Measurements from ENCODE around the gene TPCN2. TPM values are rescaled to one million over a fixed set of nuclear protein-coding genes. Genes with fewer than 3 reads are reported as not detected.

The TPCN2 gene
- total RNA-seq (2012; rRNA removed) (3.1 and 3.4 TPM in 2 replicates), polyA plus RNA-seq (2012; rRNA removed) (6.9 and 8.0 TPM in 2 replicates), Bru-seq, nascent RNA (percentile 63 among the genes with signal in this experiment), BruChase-seq, experiment 1, labeled RNA remaining after a 6-hour chase (percentile 72 among the genes with signal in this experiment), BruChase-seq, experiment 2, labeled RNA remaining after a 2-hour chase (percentile 82 among the genes with signal in this experiment)
- 5.9 and 7.4 TPM in 2 replicates for polyA plus RNA-seq (2012; cell fraction: cytosol; rRNA removed)
- polyA plus RNA-seq (2012; cell fraction: nucleus; rRNA removed; ENCODE audit: low replicate concordance): 41.5 and 56.5 TPM in 2 replicates
- long read RNA-seq, transcript TPCN2-201 (25 exons, 2,931 nt): major isoform, 9 of 28 reads
- long read RNA-seq, partial matches to known transcripts: 3 of 28 reads
- long read RNA-seq, other reads (novel, unspliced or antisense): 16 of 28 reads

DNA sequence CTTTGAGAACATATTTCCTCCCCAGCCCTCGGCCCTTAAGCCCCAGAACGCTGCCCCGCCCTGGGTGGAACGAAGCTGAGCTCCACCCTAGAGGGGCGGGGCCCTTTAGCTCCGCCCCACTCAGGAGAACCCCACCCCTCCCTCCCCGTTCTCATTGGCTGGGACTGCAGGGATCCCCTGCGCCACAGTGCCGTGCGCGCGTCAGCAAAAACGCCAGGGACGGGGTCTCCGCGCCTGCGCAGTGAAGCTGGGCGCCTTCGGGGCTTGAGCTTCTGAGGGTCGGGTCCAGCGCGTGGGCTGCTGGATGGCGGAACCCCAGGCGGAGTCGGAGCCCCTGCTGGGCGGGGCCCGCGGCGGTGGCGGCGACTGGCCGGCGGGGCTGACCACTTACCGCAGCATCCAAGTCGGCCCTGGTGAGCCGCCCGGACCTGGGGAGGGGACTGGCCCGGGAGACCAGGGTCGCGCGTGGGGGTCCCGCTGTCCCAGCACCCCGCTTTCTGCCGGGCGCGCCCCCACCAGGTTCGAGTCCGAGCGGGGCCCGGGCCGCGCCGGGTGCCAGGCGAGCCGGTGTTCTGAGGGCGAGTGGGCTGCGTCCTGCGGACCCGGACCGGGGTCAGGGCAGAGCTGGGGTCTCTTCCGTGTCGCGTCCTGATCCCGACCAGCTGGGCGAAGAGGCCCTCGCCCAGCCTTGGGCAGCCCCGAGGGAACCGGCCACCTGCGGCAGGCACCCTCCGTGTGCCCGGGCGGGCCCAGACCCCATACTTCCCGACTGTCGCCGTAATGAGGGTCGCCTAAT lies at the start of gene TPCN2:
TSS of gene TPCN2 (plus strand) at position 239 of the 796 bp plus-strand sequence. CDS start at position 305, 66 bp downstream.
- intact Hi-C loops (cut with micrococcal nuclease): no loop called here
- ChIA-PET CTCF (no interaction called here), POLR2A (ENCODE audit: unreplicated experiment) (interaction anchor here (0.5 to 1.3 kb wide), 3 partner anchors 38 to 448 kb away, joined by 4 to 11 read pairs (median 7); no protein-coding TSS in a partner anchor)
- H3K14ac ChIP-seq (replicated peaks; ENCODE audit: low read depth, low read length): peak within 1 kb of the TSS; percentile 91
- ATAC-seq (ENCODE audit: low read depth) (peak; percentile 96), DNase-seq (peak; percentile 96)
- H3K27me3 ChIP-seq (ENCODE audit: control insufficient read depth, insufficient read depth, low read length): no peaks in the 10 kb centered on the region
- peak within 1 kb of the TSS; percentile 20; the same call in 1 of the 2 replicates for H3K18ac ChIP-seq (ENCODE audit: low read depth, low read length)
- peaks cover 9 to 55% of the 10 kb centered on the region in 2 experiments for H3K79me1 ChIP-seq (ENCODE audit: low read depth in 1 of 2, low read length in 2 of 2)
- peak within 1 kb of the TSS; percentile 71 for H3K4ac ChIP-seq (ENCODE audit: low read depth, low read length)
- peak within 1 kb of the TSS; percentile 59 to 85 for H4K8ac ChIP-seq (ENCODE audit: low read depth in 2 of 2, low read length in 2 of 2)
- H2AFZ ChIP-seq (replicated peaks; ENCODE audit: low read length, poor library complexity): peak within 1 kb of the TSS; percentile 99
- in situ Hi-C loops (cut with MboI; ENCODE audit: low sequenced_read_pairs): no loop called here
- WGBS, 2 experiments (ENCODE audit: extremely low coverage in 2 of 2, insufficient read length in 1 of 2): 0% methylated on average over 44 of the region's 76 CpGs; no CpG with 5 or more reads in 1 of the 2 experiments
- H2BK120ac ChIP-seq (ENCODE audit: low read depth, low read length): peak within 1 kb of the TSS; percentile 50; the same call in 1 of the 2 replicates
- peak within 1 kb of the TSS; percentile 54 for H3K56ac ChIP-seq (ENCODE audit: extremely low read depth, insufficient read depth, low read length)
- H3K4me3 ChIP-seq (ENCODE audit: insufficient read depth, low read depth, low read length): peak within 1 kb of the TSS; percentile 60
- 0 out of 2 replicates have a peak within 1 kb of the TSS, but pooled peaks have one; percentile 8 for H2BK20ac ChIP-seq (ENCODE audit: low read depth, low read length)
- H3K23ac ChIP-seq (ENCODE audit: low read depth, low read length): peak within 1 kb of the TSS; percentile 90
- peak within 1 kb of the TSS; percentile 84 for H4K91ac ChIP-seq (ENCODE audit: insufficient read depth, low read depth, low read length)
- H2BK5ac ChIP-seq (ENCODE audit: low read depth, low read length, poor library complexity, severe bottlenecking): peak within 1 kb of the TSS; percentile 71
- dilution Hi-C loops (cut with HindIII; ENCODE audit: low sequenced_read_pairs, unreplicated experiment): no loop called here
- BruUV-seq (replicated peaks): no TSS peak
- H4K5ac ChIP-seq (ENCODE audit: low read depth, low read length): peak within 1 kb of the TSS; percentile 75
- H2BK15ac ChIP-seq (ENCODE audit: low read depth, low read length): no peak within 1 kb of the TSS; the same call in 2 of the 3 replicates
- H4K20me1 ChIP-seq (ENCODE audit: insufficient read depth, low read length): peaks cover 20% of the 10 kb centered on the region
- peaks cover 3% of the 10 kb centered on the region; the same call in 1 of the 2 replicates for H3K36me3 ChIP-seq (ENCODE audit: control insufficient read depth, insufficient read depth, low read length)
- H3K27ac ChIP-seq (ENCODE audit: insufficient read depth, low read length): peak within 1 kb of the TSS; percentile 53
- H3K9ac ChIP-seq (ENCODE audit: low read depth, low read length): peak within 1 kb of the TSS; percentile 89
- peaks cover 7% of the 10 kb centered on the region; the same call in 1 of the 2 replicates for H3K9me1 ChIP-seq (ENCODE audit: insufficient read depth, low read length)
- peaks cover 13% of the 10 kb centered on the region for H3K4me1 ChIP-seq (ENCODE audit: control insufficient read depth, insufficient read depth, low read length)
- peak within 1 kb of the TSS; percentile 83 for H2AK5ac ChIP-seq (ENCODE audit: low read depth, low read length)
- H3K4me2 ChIP-seq (ENCODE audit: low read depth, low read length): peak within 1 kb of the TSS; percentile 95
- H3K9me3 ChIP-seq (ENCODE audit: control insufficient read depth, insufficient read depth, low read length): no peaks in the 10 kb centered on the region
- H2AK9ac ChIP-seq (replicated peaks; ENCODE audit: low read depth, low read length, poor library complexity): peak within 1 kb of the TSS; percentile 90
- TF ChIP-seq CHD1 (IDR thresholded peaks at IDR 0.05; ENCODE audit: low read depth, low read length): no peak
- TF ChIP-seq RFX5 (IDR thresholded peaks at IDR 0.05; ENCODE audit: low read depth, low read length): no peak
- TF ChIP-seq CEBPB (IDR thresholded peaks at IDR 0.05; ENCODE audit: low read depth, low read length): no peak
- TF ChIP-seq USF2 (IDR thresholded peaks at IDR 0.05; ENCODE audit: low read depth, low read length): no peak
- TF ChIP-seq BHLHE40 (IDR thresholded peaks at IDR 0.05; ENCODE audit: low read depth, low read length): no peak
- TF ChIP-seq MAFK (IDR thresholded peaks at IDR 0.05; ENCODE audit: low read depth, low read length): peak; percentile 51
- no peak for TF ChIP-seq FOS (IDR thresholded peaks at IDR 0.05; ENCODE audit: low read depth, low read length)
- TF ChIP-seq RCOR1 (IDR thresholded peaks at IDR 0.05; ENCODE audit: insufficient replicate concordance, low read length): no peak
- peak; percentile 80 for TF ChIP-seq POLR2A (IDR thresholded peaks at IDR 0.05; ENCODE audit: low read depth, low read length)
- peak; percentile 51; the same call in 1 of the 2 replicates for TF ChIP-seq MXI1 (IDR thresholded peaks at IDR 0.05; ENCODE audit: borderline replicate concordance, low read depth, low read length)
- peak; percentile 90; the same call in 1 of the 2 replicates for TF ChIP-seq MAZ (IDR thresholded peaks at IDR 0.05; ENCODE audit: borderline replicate concordance, low read depth, low read length)
- no peak for TF ChIP-seq ELK1 (IDR thresholded peaks at IDR 0.05; ENCODE audit: borderline replicate concordance, low read depth, low read length)
- no peak for TF ChIP-seq SMC3 (IDR thresholded peaks at IDR 0.05; ENCODE audit: low read depth, low read length)
- TF ChIP-seq NFE2L2 (IDR thresholded peaks at IDR 0.05; ENCODE audit: low read depth, low read length): no peak

Data from IMR-90 (cell line).